DMS114 treated with DMSO at 0.1 percent for 48 hours (cell line): ENCODE data around the gene ZFYVE19.

Experiments
- DNase-seq: peaks from one replicate; lab custom pipeline; 2025; ENCODE audit not compliant: unreplicated experiment; lab: John Stamatoyannopoulos, UW

Gene ZFYVE19

GRCh38 chr15:40812721-40813425, 6.0 kb downstream of the ZFYVE19 start:
- no peak for DNase-seq

- DNase-seq, result no peak
These were observed 8.3 kb downstream of the ZFYVE19 start for GRCh38 chr15:40815042-40815698.

- no peak for DNase-seq
These were observed 12.2 kb downstream of the ZFYVE19 start for GRCh38 chr15:40819048-40819447.

GRCh38 chr15:40821195-40821594, 14.3 kb downstream of the ZFYVE19 start:
- DNase-seq, result no peak

- DNase-seq, result no peak
These were observed 16.9 kb downstream of the ZFYVE19 start for GRCh38 chr15:40823572-40824343.

GRCh38 chr15:40825661-40826422, 19.0 kb downstream of the ZFYVE19 start:
- no peak for DNase-seq

- no peak for DNase-seq
These were observed 19.7 kb downstream of the ZFYVE19 start for GRCh38 chr15:40826423-40827075.

GRCh38 chr15:40828447-40829036, 21.7 kb downstream of the ZFYVE19 start, which contains the start of gene PPP1R14D:
Gene PPP1R14D (minus strand): TSS chr15:40828708. CDS start chr15:40828641, 67 bp downstream.
- no peak for DNase-seq

GRCh38 chr15:40829115-40829514, 22.2 kb downstream of the ZFYVE19 start:
- DNase-seq, result no peak

GRCh38 chr15:40830884-40831283, 24.0 kb downstream of the ZFYVE19 start:
- no peak for DNase-seq

GRCh38 chr15:40831861-40832260, 25.0 kb downstream of the ZFYVE19 start:
- no peak for DNase-seq

- no peak for DNase-seq
These were observed 26.0 kb downstream of the ZFYVE19 start for GRCh38 chr15:40832903-40833302.

GRCh38 chr15:40836020-40836419, 29.1 kb downstream of the ZFYVE19 start:
- DNase-seq, result no peak

GRCh38 chr15:40838756-40839155, 31.9 kb downstream of the ZFYVE19 start:
- DNase-seq, result no peak

- DNase-seq, result no peak
These were observed 34.9 kb downstream of the ZFYVE19 start for GRCh38 chr15:40841741-40842140.

- DNase-seq, result no peak
These were observed 36.5 kb downstream of the ZFYVE19 start for GRCh38 chr15:40843261-40843884.

GRCh38 chr15:40843885-40844695, 37.2 kb downstream of the ZFYVE19 start, which contains the start of gene SPINT1:
Gene SPINT1 (plus strand): TSS chr15:40844048. CDS start chr15:40844555, 507 bp downstream.
- no peak for DNase-seq

- no peak for DNase-seq
These were observed 37.8 kb downstream of the ZFYVE19 start for GRCh38 chr15:40844696-40845030.

- no peak for DNase-seq
These were observed 38.1 kb downstream of the ZFYVE19 start for GRCh38 chr15:40845036-40845435.
